GM12892 (cell line): ENCODE measurements around the gene EFCAB11.

Experiments used
- POLR2A ChIP-seq: IDR thresholded peaks from 2 replicates; pipeline ENCODE4 v1.6.1; 2011; ENCODE audit warnings: low read depth, low read length, control low read depth
- POLR2AphosphoS5 ChIP-seq: IDR thresholded peaks from 2 replicates; pipeline ENCODE4 v1.6.1; 2011; ENCODE audit warnings: low read depth, low read length, control low read depth

- TF ChIP-seq POLR2A (no peak), POLR2AphosphoS5 (no peak)
Measured at GRCh38 chr14:89911010-89911919, 43.3 kb downstream of the EFCAB11 start.
